T-helper 17 cell (primary cell): Measurements from ENCODE around the gene AKTIP. TPM values are rescaled to one million over a fixed set of nuclear protein-coding genes. Genes with fewer than 3 reads are reported as not detected.

ENCODE experiments used
- ATAC-seq: fragments of 150-1000 bp; cut with Tn5 transposase; 2 replicates; pipeline ENCODE4 v1.10.0; 2021; ENCODE audit warnings: mild to moderate bottlenecking, moderate library complexity
- DNase-seq, 3 donors: peaks; one replicate each; pipeline versions ENCODE4 v3.0.0 to v3.0.0-alpha.2; 2020 to 2021
- H3K9me3 ChIP-seq: one replicate; pipeline ENCODE4 v1.7.0; 2013; ENCODE audit warnings: low read length, mild to moderate bottlenecking; ENCODE audit not compliant: control insufficient read depth, poor library complexity, severe bottlenecking
- H3K27ac Mint-ChIP-seq: one replicate; pipeline ENCODE4 v1.8.0; 2022; ENCODE audit warnings: mild to moderate bottlenecking, moderate library complexity, mixed read lengths
- H3K27me3 Mint-ChIP-seq: one replicate; pipeline ENCODE4 v1.8.0; 2022; ENCODE audit warnings: mixed read lengths
- H3K36me3 Mint-ChIP-seq: one replicate; pipeline ENCODE4 v1.8.0; 2022; ENCODE audit warnings: low read depth, mixed read lengths
- H3K4me1 Mint-ChIP-seq: one replicate; pipeline ENCODE4 v1.8.0; 2022; ENCODE audit warnings: mild to moderate bottlenecking, mixed read lengths
- H3K4me3 Mint-ChIP-seq: one replicate; pipeline ENCODE4 v1.8.0; 2022; ENCODE audit warnings: mild to moderate bottlenecking, moderate library complexity, mixed read lengths
- total RNA-seq, 4 donors: library from RNA in 2 of 4; stranded (reverse) in 2 of 4; gene quantifications; one replicate each; pipeline ENCODE4 v1.2.3 and lab custom pipeline; 2022 to 2026

The AKTIP gene
- total RNA-seq, 2 donors from 2014 or later: 28.5 to 32.4 TPM

GRCh38 chr16:53489755-53490154 is 13.3 kb downstream of the AKTIP start:
- peaks cover 11% of the 10 kb centered on the region for H3K36me3 Mint-ChIP-seq
- ATAC-seq (no peak), DNase-seq (no peak)
- H3K27ac Mint-ChIP-seq: peak overlapping the region; percentile 53
- no peaks in the 10 kb centered on the region for H3K27me3 Mint-ChIP-seq
- H3K4me3 Mint-ChIP-seq: no peak overlapping the region
- peaks cover 17% of the 10 kb centered on the region for H3K4me1 Mint-ChIP-seq
- peaks cover 3% of the 10 kb centered on the region for H3K9me3 ChIP-seq

- no peak overlapping the region for H3K4me3 Mint-ChIP-seq
- peaks cover 7% of the 10 kb centered on the region for H3K9me3 ChIP-seq
- no peak for ATAC-seq
- H3K36me3 Mint-ChIP-seq: peaks cover 21% of the 10 kb centered on the region
- peaks cover 17% of the 10 kb centered on the region for H3K4me1 Mint-ChIP-seq
- DNase-seq: no peak
- no peaks in the 10 kb centered on the region for H3K27me3 Mint-ChIP-seq
- no peak overlapping the region for H3K27ac Mint-ChIP-seq
Measured at GRCh38 chr16:53486230-53486629, 16.8 kb downstream of the AKTIP start.

- ATAC-seq (no peak), DNase-seq (no peak)
- Mint-ChIP-seq H3K27me3 (no peaks in the 10 kb centered on the region), H3K27ac (peak overlapping the region; percentile 57), H3K4me1 (peaks cover 15% of the 10 kb centered on the region), H3K4me3 (no peak overlapping the region), H3K36me3 (peaks cover 21% of the 10 kb centered on the region)
- peaks cover 7% of the 10 kb centered on the region for H3K9me3 ChIP-seq
Measured at GRCh38 chr16:53484542-53484941, 18.5 kb downstream of the AKTIP start.

- Mint-ChIP-seq H3K4me3 (no peak overlapping the region), H3K27me3 (no peaks in the 10 kb centered on the region), H3K36me3 (peaks cover 18% of the 10 kb centered on the region), H3K4me1 (peaks cover 15% of the 10 kb centered on the region), H3K27ac (no peak overlapping the region)
- DNase-seq: no peak
- ATAC-seq: peak; percentile 41
- peaks cover 7% of the 10 kb centered on the region for H3K9me3 ChIP-seq
Measured at GRCh38 chr16:53482123-53482522, 20.9 kb downstream of the AKTIP start.

GRCh38 chr16:53480394-53480793 is 22.6 kb downstream of the AKTIP start:
- Mint-ChIP-seq H3K36me3 (peaks cover 26% of the 10 kb centered on the region), H3K27ac (peak overlapping the region; percentile 45)

GRCh38 chr16:53478965-53479364 is 24.0 kb downstream of the AKTIP start:
- Mint-ChIP-seq H3K36me3 (peaks cover 19% of the 10 kb centered on the region), H3K27ac (peak overlapping the region; percentile 80), H3K27me3 (no peaks in the 10 kb centered on the region), H3K4me1 (peaks cover 35% of the 10 kb centered on the region), H3K4me3 (no peak overlapping the region)
- no peak for DNase-seq
- no peaks in the 10 kb centered on the region for H3K9me3 ChIP-seq
- ATAC-seq: no peak

More at GRCh38 chr16:53480394-53480793, 22.6 kb downstream of the AKTIP start:
- no peak overlapping the region for H3K4me3 Mint-ChIP-seq
- H3K27me3 Mint-ChIP-seq: no peaks in the 10 kb centered on the region
- H3K9me3 ChIP-seq: peaks cover 5% of the 10 kb centered on the region
- DNase-seq (no peak), ATAC-seq (no peak)
- H3K4me1 Mint-ChIP-seq: peaks cover 27% of the 10 kb centered on the region

GRCh38 chr16:53476867-53477266 is 26.1 kb downstream of the AKTIP start:
- Mint-ChIP-seq H3K27me3 (no peaks in the 10 kb centered on the region), H3K36me3 (peaks cover 12% of the 10 kb centered on the region), H3K27ac (peak overlapping the region; percentile 79), H3K4me1 (peaks cover 33% of the 10 kb centered on the region), H3K4me3 (peak overlapping the region; percentile 59)
- ATAC-seq: no peak
- H3K9me3 ChIP-seq: no peaks in the 10 kb centered on the region
- no peak for DNase-seq

- no peaks in the 10 kb centered on the region for H3K9me3 ChIP-seq
- no peak for DNase-seq
- Mint-ChIP-seq H3K4me1 (peaks cover 12% of the 10 kb centered on the region), H3K27ac (peak overlapping the region; percentile 45), H3K36me3 (peaks cover 6% of the 10 kb centered on the region), H3K4me3 (no peak overlapping the region), H3K27me3 (no peaks in the 10 kb centered on the region)
- no peak for ATAC-seq
Measured at GRCh38 chr16:53465606-53466280, 37.3 kb downstream of the AKTIP start.

GRCh38 chr16:53458635-53459034 is 44.4 kb downstream of the AKTIP start:
- H3K4me1 Mint-ChIP-seq: peaks cover 53% of the 10 kb centered on the region
- H3K27me3 Mint-ChIP-seq: no peaks in the 10 kb centered on the region
- peak overlapping the region; percentile 42 for H3K4me3 Mint-ChIP-seq
- no peak for DNase-seq
- peaks cover 19% of the 10 kb centered on the region for H3K36me3 Mint-ChIP-seq
- no peaks in the 10 kb centered on the region for H3K9me3 ChIP-seq
- no peak for ATAC-seq
- peak overlapping the region; percentile 95 for H3K27ac Mint-ChIP-seq

- Mint-ChIP-seq H3K36me3 (peaks cover 17% of the 10 kb centered on the region), H3K27ac (peak overlapping the region; percentile 95), H3K27me3 (no peaks in the 10 kb centered on the region), H3K4me1 (peaks cover 53% of the 10 kb centered on the region), H3K4me3 (peak overlapping the region; percentile 94)
- ATAC-seq (peak; percentile 85), DNase-seq (peak; percentile 19 to 58 (median 46))
- no peaks in the 10 kb centered on the region for H3K9me3 ChIP-seq
Measured at GRCh38 chr16:53457670-53458069, 45.3 kb downstream of the AKTIP start.

GRCh38 chr16:53456625-53457024 is 46.4 kb downstream of the AKTIP start:
- H3K36me3 Mint-ChIP-seq: peaks cover 17% of the 10 kb centered on the region
- no peaks in the 10 kb centered on the region for H3K27me3 Mint-ChIP-seq
- H3K4me3 Mint-ChIP-seq: peak overlapping the region; percentile 94

GRCh38 chr16:53453928-53454327 is 49.1 kb downstream of the AKTIP start:
- H3K4me3 Mint-ChIP-seq: peak overlapping the region; percentile 70
- peak overlapping the region; percentile 95 for H3K27ac Mint-ChIP-seq
- peaks cover 19% of the 10 kb centered on the region for H3K36me3 Mint-ChIP-seq
- no peaks in the 10 kb centered on the region for H3K27me3 Mint-ChIP-seq
- no peak for DNase-seq
- ATAC-seq: no peak
- peaks cover 50% of the 10 kb centered on the region for H3K4me1 Mint-ChIP-seq
- no peaks in the 10 kb centered on the region for H3K9me3 ChIP-seq

More at GRCh38 chr16:53456625-53457024, 46.4 kb downstream of the AKTIP start:
- peak; percentile 77 for ATAC-seq
- H3K9me3 ChIP-seq: no peaks in the 10 kb centered on the region
- H3K4me1 Mint-ChIP-seq: peaks cover 56% of the 10 kb centered on the region
- peak in 1 of 3 donors; percentile 16 for DNase-seq
- peak overlapping the region; percentile 95 for H3K27ac Mint-ChIP-seq

- no peak for ATAC-seq
- peaks cover 11% of the 10 kb centered on the region for H3K36me3 Mint-ChIP-seq
- H3K27ac Mint-ChIP-seq: peak overlapping the region; percentile 80
- peaks cover 42% of the 10 kb centered on the region for H3K4me1 Mint-ChIP-seq
- no peaks in the 10 kb centered on the region for H3K27me3 Mint-ChIP-seq
- no peaks in the 10 kb centered on the region for H3K9me3 ChIP-seq
- peak overlapping the region; percentile 72 for H3K4me3 Mint-ChIP-seq
- no peak for DNase-seq
Measured at GRCh38 chr16:53449816-53450517, 53.0 kb downstream of the AKTIP start.
